Coronary artery (tissue), 2 donors: ENCODE results near the gene RPL11.

Experiments
- DNase-seq: peaks from one replicate; pipeline ENCODE4 v3.0.0-alpha.2; 2017; ENCODE audit warnings: low spot score
- H3K27ac ChIP-seq, 2 donors: fragments of 200-600 bp; sonication (generic); one replicate each; pipeline ENCODE4 v1.5.1; 2016 to 2019
- H3K4me3 ChIP-seq: fragments of 200-600 bp; sonication (generic); 2 replicates; pipeline ENCODE4 v1.5.1; 2016; ENCODE audit warnings: mild to moderate bottlenecking, moderate library complexity
- TF ChIP-seq, protein P1 (sequence below): fragments of 200-600 bp; sonication (generic); IDR thresholded peaks from one replicate; pipeline ENCODE4 v1.5.1; 2019; ENCODE audit warnings: antibody characterized with exemption

The RPL11 gene

DNA sequence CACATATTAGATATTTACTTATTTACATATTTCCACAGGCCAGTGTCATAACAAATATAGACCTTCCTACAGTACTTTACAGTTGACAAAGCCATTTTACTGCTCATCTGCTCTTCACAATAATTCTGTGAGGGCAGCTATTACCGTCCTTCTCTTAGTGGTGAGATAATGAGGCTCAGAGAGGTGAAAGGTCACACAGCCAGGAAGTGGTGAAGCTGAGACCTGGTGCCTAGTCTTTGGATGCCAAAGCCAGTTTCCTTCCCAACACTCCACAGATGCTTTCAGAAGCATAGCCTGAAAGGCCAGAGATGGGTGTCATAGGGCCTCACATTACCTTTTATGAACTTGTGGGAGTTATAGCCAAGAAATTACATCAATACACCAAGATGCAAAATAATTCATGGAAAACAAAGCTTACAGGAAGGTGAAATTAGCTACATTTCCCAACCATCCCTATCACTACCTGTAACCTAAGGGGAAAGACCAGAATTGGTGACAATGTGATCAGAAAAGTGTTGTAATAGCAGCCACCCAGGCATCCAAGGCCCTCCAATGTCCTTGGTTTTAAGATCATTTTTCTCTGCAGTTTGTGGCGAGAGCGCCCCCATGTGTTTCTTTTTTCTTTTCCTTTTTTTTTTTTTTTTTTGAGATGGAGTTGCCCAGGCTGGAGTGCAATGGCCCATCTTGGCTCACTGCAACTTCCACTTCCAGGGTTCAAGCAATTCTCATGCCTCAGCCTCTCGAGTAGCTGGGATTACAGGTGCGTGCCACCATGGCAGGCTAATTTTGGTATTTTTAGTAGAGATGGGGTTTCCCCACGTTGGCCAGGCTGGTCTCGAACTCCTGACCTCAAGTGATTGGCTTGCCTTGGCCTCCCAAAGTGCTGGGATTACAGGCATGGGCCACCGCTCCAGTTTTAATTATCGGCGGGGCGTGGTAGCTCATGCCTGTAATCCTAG is 26.5 kb upstream of the RPL11 start:
- TF ChIP-seq, protein P1, sequence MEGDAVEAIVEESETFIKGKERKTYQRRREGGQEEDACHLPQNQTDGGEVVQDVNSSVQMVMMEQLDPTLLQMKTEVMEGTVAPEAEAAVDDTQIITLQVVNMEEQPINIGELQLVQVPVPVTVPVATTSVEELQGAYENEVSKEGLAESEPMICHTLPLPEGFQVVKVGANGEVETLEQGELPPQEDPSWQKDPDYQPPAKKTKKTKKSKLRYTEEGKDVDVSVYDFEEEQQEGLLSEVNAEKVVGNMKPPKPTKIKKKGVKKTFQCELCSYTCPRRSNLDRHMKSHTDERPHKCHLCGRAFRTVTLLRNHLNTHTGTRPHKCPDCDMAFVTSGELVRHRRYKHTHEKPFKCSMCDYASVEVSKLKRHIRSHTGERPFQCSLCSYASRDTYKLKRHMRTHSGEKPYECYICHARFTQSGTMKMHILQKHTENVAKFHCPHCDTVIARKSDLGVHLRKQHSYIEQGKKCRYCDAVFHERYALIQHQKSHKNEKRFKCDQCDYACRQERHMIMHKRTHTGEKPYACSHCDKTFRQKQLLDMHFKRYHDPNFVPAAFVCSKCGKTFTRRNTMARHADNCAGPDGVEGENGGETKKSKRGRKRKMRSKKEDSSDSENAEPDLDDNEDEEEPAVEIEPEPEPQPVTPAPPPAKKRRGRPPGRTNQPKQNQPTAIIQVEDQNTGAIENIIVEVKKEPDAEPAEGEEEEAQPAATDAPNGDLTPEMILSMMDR: no peak
- no peak for DNase-seq
- Histone ChIP-seq H3K4me3 (no peak overlapping the region), H3K27ac (no peak overlapping the region)

DNA sequence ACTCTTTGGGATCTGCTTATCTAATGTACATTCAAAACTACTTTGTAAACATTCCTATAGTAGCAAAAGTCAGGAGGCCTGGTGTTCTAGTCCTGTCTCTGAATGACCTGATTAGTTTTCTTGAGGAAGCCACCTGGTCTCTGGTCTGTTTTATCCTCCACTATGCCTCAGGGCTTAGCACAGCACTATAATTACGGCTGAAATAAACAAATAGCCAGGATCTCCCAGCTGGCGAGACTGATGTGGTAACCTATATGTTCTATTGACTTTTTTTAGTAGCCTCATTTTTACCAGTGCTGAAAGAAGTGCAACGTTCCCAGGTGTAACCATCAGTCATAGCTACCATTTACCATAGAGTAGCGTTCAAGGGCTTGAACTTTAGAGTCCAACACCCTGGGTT is 24.2 kb upstream of the RPL11 start:
- no peak overlapping the region for H3K4me3 ChIP-seq
- no peak for DNase-seq
- TF ChIP-seq, protein P1: no peak

DNA sequence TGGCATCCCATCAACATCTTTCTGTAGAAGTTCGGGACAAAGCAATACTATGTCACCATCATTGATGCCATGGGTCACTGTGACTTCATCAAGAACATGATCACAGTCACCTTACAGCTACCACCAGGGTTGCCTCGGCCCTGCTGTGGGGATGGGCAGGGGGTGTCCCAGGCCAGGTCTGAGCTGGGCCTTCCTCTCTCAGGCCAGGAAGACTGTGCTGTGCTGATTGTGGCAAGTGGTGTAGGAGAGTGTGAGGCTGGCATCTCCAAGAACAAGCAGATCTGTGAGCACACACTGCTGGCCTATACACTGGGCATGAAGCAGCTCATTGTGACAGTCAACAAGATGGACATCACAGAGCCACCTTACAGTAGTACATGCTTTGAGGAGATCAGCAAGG is 20.9 kb upstream of the RPL11 start:
- no peak for DNase-seq
- TF ChIP-seq, protein P1: no peak
- H3K4me3 ChIP-seq: no peak overlapping the region
- H3K27ac ChIP-seq: no peak overlapping the region

More for the DNA sequence above, 24.2 kb upstream of the RPL11 start:
- no peak overlapping the region for H3K27ac ChIP-seq

DNA sequence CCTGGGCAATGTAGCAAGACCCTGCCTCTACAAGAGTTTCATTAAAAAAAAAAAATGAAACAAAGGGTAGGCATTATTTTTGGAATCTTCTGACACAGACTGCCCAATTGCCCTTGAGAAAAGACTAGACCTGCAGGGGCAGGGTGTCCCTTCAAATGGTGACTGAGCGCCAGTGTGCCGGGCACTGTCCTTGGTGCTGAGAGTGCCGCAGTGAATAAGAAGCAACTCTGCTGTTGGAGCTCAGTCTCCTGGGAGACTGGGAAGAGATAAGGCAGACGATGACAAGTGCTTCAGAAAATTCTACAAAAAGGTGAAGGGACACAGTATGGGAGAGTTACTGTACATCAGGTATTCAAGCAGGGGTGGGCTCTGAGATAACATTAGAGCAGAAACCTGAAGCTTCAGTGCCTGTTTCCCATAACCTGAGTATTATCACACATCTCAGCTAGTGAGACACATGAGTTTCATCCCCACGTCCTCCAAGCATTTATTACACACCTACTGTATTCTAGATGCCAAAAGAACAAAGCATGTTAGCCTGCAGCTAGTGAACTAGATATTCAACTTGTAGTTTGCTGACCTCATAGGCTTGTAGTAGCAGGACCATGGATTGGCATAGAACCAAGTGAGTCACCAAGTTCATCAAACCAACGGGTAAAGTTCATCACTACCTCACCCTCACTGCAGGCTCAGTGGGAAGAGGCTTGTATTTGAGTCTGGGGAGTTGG is 18.4 kb upstream of the RPL11 start:
- DNase-seq: no peak
- TF ChIP-seq, protein P1: no peak
- Histone ChIP-seq H3K4me3 (no peak overlapping the region), H3K27ac (no peak overlapping the region)

DNA sequence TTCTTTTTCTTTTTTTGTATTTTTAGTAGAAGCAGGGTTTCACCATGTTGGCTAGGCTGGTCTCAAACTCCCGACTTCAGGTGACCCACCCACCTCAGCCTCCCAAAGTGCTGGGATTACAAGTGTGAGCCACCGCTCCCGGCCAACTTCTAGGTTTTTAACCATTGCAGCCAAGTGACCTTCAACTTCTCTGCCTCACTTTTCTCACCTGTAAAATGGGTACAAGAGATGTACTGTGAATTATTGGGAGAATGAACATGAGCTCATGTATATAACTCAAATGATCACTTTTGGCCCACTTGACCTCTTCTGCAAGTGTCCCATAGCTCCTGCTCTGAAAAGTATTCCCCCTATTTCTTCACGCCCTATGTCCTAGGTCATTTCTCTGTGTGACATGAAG is 11.8 kb upstream of the RPL11 start:
- TF ChIP-seq, protein P1: no peak
- Histone ChIP-seq H3K4me3 (no peak overlapping the region), H3K27ac (no peak overlapping the region)
- DNase-seq: no peak

DNA sequence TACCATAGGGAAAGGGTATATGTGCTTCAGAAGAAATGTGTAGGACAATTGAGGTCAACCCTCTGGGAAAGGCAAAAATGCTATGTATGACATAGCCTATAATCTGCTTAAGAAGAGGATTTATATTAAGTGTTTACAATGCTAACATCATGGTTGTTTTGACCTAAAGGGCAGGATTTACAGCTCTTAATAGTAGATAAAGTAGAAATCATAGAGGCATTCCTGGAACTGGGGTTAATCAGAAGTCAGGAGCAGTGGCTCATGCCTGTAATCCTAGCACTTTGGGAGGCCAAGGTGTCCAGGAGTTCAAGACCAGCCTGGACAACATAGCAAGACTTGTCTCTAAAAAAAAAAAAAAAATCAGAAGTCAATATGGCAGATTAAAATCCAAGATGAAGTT is 8.7 kb upstream of the RPL11 start:
- DNase-seq: no peak
- no peak overlapping the region for H3K27ac ChIP-seq
- no peak overlapping the region for H3K4me3 ChIP-seq
- TF ChIP-seq, protein P1: no peak
